ENCODE results near the gene CYBRD1.
"Not testable (repeated sequence)": the region's sequence is repeated elsewhere in the genome, so short reads cannot be mapped to it uniquely, and the experiment has no call there.

CYBRD1 gene

DNA sequence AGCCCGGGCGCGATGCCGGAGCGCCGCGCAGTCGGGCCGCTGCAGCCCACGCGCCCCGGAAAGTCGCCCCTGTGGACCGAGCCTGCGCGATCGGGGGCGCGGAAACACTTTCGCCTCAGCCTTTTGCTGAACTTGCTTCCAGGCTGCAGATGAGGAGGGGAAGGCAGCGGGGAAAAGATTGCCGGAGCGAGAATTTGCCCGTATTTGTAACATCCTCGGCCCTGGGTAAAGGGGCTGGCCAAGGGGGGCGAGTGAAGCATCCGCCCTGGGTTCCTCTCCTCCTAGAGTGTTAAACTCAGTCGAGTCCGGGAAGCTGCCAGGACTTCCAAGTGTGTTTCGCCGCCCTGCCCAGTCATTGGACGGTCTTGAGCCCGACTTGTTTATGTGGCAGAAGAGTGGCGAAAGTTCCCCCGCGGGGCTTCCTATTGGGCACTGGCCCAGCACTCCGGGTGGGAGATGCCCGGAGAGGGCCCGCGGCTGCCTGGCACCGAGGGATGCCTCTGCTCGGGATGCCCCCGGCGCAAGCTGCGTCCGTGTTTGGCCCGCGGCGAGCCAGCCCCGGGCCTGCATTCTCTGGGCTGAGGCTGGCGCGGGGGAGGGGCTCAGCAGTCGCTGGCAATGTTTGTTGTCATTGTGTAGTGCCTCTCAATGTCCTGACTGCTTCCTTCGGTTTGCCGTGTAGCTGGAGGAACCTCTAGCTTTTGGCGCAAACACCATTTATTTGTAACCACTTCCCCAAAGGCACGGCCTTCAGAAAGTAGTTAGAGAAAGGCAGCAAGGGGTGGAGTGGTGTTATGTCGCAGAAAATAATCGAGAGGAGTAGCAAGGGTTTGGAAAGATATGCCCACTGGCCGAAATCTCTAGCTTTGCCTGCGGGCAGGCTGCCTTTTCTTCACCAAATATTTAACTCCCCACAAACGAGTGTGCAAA lies 1.1 kb downstream of the CYBRD1 start:
- TF ChIP-seq, protein P1, sequence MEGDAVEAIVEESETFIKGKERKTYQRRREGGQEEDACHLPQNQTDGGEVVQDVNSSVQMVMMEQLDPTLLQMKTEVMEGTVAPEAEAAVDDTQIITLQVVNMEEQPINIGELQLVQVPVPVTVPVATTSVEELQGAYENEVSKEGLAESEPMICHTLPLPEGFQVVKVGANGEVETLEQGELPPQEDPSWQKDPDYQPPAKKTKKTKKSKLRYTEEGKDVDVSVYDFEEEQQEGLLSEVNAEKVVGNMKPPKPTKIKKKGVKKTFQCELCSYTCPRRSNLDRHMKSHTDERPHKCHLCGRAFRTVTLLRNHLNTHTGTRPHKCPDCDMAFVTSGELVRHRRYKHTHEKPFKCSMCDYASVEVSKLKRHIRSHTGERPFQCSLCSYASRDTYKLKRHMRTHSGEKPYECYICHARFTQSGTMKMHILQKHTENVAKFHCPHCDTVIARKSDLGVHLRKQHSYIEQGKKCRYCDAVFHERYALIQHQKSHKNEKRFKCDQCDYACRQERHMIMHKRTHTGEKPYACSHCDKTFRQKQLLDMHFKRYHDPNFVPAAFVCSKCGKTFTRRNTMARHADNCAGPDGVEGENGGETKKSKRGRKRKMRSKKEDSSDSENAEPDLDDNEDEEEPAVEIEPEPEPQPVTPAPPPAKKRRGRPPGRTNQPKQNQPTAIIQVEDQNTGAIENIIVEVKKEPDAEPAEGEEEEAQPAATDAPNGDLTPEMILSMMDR (conservative IDR thresholded peaks at IDR 0.05; ENCODE audit: low read depth, low read length): no peak
- DNase-seq (ENCODE audit: low read depth): peak; percentile 83

DNA sequence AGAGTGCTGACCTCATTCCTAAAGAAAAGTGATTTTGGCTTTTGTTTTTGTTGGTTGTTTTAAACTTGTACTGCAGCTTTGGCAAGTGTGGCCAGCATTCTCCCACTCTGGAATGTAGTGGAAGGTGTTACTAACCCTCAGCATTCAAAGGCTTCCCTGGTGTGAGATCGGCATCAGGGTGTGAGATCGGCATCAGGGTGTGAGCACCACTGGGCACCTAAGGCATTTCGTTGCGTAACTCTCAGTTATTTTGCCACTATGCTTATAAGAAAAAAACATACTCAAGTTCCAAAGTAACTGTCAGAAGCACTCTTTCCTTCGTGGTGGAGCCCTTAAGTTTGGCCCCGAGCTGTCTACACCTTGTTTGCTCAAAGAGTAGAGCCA lies 1.7 kb downstream of the CYBRD1 start:
- DNase-seq (ENCODE audit: low read depth): peak; percentile 67
- H3K4me3 ChIP-seq (ENCODE audit: low read depth, low read length): peak overlapping the region; percentile 85
- TF ChIP-seq, protein P1 (conservative IDR thresholded peaks at IDR 0.05; ENCODE audit: low read depth, low read length): no peak

More for the DNA sequence above, 1.1 kb downstream of the CYBRD1 start:
- peak overlapping the region; percentile 85 for H3K4me3 ChIP-seq (ENCODE audit: low read depth, low read length)

DNA sequence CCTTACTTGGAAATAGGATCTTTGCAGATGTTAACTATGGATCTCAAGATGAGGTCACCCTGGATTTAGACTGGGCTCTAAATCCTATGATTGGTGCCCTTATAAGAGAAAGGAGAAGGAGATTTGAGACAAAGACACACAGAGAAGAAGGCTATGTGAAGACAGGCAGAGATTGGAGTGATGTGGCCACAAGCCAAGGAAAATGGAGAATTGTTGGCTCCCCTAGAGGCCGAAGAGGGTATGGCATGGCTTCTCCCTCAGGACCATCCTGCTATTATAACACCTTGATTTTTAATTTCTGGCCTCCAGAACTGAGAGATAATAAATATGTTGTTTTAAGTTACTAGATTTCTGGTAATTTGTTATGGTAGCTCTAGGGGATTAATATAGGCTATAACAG lies 7.6 kb downstream of the CYBRD1 start:
- TF ChIP-seq, protein P1 (conservative IDR thresholded peaks at IDR 0.05; ENCODE audit: low read depth, low read length): peak; percentile 74
- peak; percentile 23 for DNase-seq (ENCODE audit: low read depth)
- no peak overlapping the region for H3K4me3 ChIP-seq (ENCODE audit: low read depth, low read length)

DNA sequence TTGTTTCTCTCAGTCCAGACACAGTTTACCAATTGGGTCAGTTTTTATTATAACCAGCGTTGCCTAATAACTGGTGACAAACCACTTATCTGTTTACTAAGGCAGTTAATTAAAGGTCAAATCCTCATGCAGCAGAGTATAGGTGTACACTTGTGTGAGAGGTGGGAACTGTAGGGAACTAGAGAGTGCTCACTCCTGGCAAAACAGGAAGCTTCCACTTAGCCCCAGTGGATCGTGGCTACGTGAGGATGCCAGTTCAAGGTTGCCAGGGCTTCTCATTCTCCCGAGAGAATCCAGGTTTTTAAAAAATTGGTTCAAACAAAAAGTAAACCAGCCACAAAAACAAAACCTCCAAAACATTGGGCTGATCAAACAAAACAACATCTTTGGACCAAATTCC lies 8.1 kb downstream of the CYBRD1 start:
- no peak for DNase-seq (ENCODE audit: low read depth)
- TF ChIP-seq, protein P1 (conservative IDR thresholded peaks at IDR 0.05; ENCODE audit: low read depth, low read length): no peak
- no peak overlapping the region for H3K4me3 ChIP-seq (ENCODE audit: low read depth, low read length)

DNA sequence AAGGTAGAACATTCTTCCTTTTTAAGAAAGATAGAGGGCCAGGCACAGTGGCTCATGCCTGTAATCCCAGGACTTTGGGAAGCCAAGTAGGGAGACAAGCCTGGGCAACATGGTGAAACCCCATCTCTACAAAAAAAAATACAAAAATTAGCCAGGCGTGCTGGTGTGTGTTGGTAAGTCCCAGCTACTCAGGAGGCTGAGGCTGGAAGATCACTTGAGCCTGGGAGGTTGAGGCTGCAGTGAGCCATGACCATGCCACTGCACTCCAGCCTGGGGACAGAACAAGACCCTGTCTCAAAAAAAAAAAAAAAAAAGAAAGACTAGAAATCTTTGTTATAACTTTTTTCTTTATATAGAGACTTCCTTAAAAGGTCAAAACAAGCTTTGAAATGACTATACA lies 8.6 kb downstream of the CYBRD1 start:
- not testable (repeated sequence) for H3K4me3 ChIP-seq (ENCODE audit: low read depth, low read length); DNase-seq (ENCODE audit: low read depth)

DNA sequence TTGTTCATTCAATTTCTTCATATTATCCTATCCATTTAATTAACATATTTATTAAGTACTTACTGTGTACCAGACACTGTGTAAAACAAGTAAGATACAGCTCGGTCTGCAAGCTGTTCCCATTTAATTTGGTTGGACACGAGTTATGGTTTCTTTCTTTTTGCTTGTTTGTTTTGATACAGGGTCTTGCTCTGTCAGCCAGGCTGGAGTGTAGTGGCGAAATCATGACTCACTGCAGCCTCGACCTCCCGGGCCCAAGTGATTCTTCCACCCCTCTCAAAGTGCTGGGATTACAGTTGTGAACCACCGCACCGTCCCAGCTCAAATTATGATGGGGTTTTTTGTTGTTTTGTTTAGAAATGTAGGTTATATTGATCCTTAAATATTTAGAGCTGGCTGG lies 9.0 kb downstream of the CYBRD1 start:
- TF ChIP-seq, protein P1 (conservative IDR thresholded peaks at IDR 0.05; ENCODE audit: low read depth, low read length): no peak
- H3K4me3 ChIP-seq (ENCODE audit: low read depth, low read length): no peak overlapping the region
- DNase-seq (ENCODE audit: low read depth): peak; percentile 86

DNA sequence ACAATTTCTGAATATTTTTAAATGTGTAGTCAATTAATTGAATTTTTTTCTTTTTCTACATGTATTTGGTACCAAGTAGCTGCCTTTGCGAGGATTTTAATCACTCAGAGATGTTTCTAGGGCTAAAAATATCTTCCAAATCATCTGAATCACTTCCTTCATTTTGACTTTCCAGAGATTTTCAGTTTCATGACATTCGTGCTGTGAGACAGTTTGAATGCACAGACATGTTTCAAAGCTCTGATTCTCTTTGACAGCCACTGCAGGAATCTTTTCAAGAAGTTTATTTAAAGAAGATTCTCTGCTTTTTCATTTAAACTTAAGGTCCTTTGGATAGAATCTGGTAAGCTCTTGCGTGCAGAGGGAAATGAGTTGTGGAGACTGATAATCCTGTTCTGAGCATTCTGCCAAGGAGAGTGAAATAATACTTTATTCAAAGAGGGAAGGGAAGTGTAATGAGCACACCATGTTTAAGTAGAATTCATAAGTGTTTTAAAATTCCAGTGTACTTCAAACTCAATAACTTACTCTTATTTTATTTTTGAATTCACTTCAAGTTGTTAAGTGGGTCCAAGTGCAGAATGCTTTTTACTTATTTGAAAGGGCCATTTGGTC lies 9.7 kb downstream of the CYBRD1 start:
- no peak overlapping the region for H3K4me3 ChIP-seq (ENCODE audit: low read depth, low read length)
- no peak for DNase-seq (ENCODE audit: low read depth)
- TF ChIP-seq, protein P1 (conservative IDR thresholded peaks at IDR 0.05; ENCODE audit: low read depth, low read length): no peak

All from choroid plexus epithelial cell (primary cell).